PFSK-1 (cell line): Measurements from ENCODE around the gene TTLL6.

ENCODE experiments used
- POLR2AphosphoS5 ChIP-seq: IDR thresholded peaks from 2 replicates; pipeline ENCODE4 v1.6.1; 2012; ENCODE audit warnings: low read depth, mild to moderate bottlenecking, control low read depth, low read length, moderate library complexity
- REST ChIP-seq, 2 experiments: IDR thresholded peaks; 2 replicates each; pipeline versions ENCODE4 v1.6.1 to v1.8.0; 2011 to 2012; ENCODE audit warnings: low read depth in 2 of 2, low read length in 2 of 2, control low read depth in 1 of 2, inconsistent platforms in 1 of 2, mild to moderate bottlenecking in 1 of 2, moderate library complexity in 1 of 2; ENCODE audit not compliant: insufficient read depth in 1 of 2
- SIN3A ChIP-seq: IDR thresholded peaks from 2 replicates; pipeline ENCODE4 v1.6.1; 2012; ENCODE audit warnings: mild to moderate bottlenecking, low read length, moderate library complexity, borderline replicate concordance; ENCODE audit not compliant: insufficient read depth

- no peak for TF ChIP-seq POLR2AphosphoS5
- no peak for TF ChIP-seq REST (IDR thresholded peaks at IDR 0.05; ENCODE audit: insufficient read depth in 1 of 2, low read depth in 2 of 2, low read length in 2 of 2)
- TF ChIP-seq SIN3A: no peak
Observed at GRCh38 chr17:48812001-48812400, 5.0 kb downstream of the TTLL6 start.
